OCI-LY3 (cell line): ENCODE data around the gene ANGPTL7.

ENCODE experiments used
- CTCF ChIP-seq: fragments of 200-600, 300-600 bp; sonication (generic); IDR thresholded peaks from 2 replicates; pipeline ENCODE4 v1.5.1; 2014; ENCODE audit warnings: antibody characterized with exemption, low read length, low read depth
- EZH2phosphoT487 ChIP-seq: fragments of 200-600 bp; shearing (Covaris generic); IDR thresholded peaks from 2 replicates; pipeline ENCODE4 v1.6.1; 2018; ENCODE audit warnings: antibody characterized with exemption, mixed run types, low read depth

GRCh38 chr1:11180342-11180744 is 8.8 kb upstream of the ANGPTL7 start:
- no peak for TF ChIP-seq CTCF
- TF ChIP-seq EZH2phosphoT487, result no peak
